MM.1S (cell line): ENCODE results near the gene A3GALT2.

ENCODE experiments used
- DNase-seq: peaks from one replicate; pipeline ENCODE4 v3.0.0-alpha.2; 2015
- H2AFZ ChIP-seq: fragments of 300-600 bp; sonication (generic); 2 replicates; pipeline ENCODE4 v1.6.0; 2016; ENCODE audit warnings: antibody characterized with exemption, low read length
- H3F3A ChIP-seq: fragments of 300-600 bp; sonication (generic); 2 replicates; pipeline ENCODE4 v1.6.1; 2016; ENCODE audit warnings: mild to moderate bottlenecking, antibody characterized with exemption, low read length, moderate library complexity, mixed read lengths; ENCODE audit not compliant: insufficient read depth
- H3K27ac ChIP-seq: fragments of 300-600 bp; sonication (generic); 2 replicates; pipeline ENCODE4 v1.5.1; 2016; ENCODE audit warnings: mild to moderate bottlenecking, low read length
- H3K27me3 ChIP-seq: fragments of 300-600 bp; sonication (generic); replicated peaks from 2 replicates; pipeline ENCODE4 v1.6.0; 2016; ENCODE audit warnings: low read length; ENCODE audit not compliant: insufficient read depth
- H3K36me3 ChIP-seq: fragments of 300-600 bp; sonication (generic); replicated peaks from 2 replicates; pipeline ENCODE4 v1.6.1; 2016; ENCODE audit warnings: mild to moderate bottlenecking, low read length, mixed read lengths; ENCODE audit not compliant: insufficient read depth
- H3K4me1 ChIP-seq: fragments of 300-600 bp; sonication (generic); 2 replicates; pipeline ENCODE4 v1.6.1; 2016; ENCODE audit warnings: low read length, mixed read lengths
- H3K4me2 ChIP-seq: fragments of 300-600 bp; sonication (generic); 2 replicates; pipeline ENCODE4 v1.6.0; 2016; ENCODE audit warnings: low read depth, low read length
- H3K4me3 ChIP-seq: fragments of 300-600 bp; sonication (generic); 2 replicates; pipeline ENCODE4 v1.5.1; 2016; ENCODE audit warnings: low read length, mixed read lengths
- H3K79me2 ChIP-seq: fragments of 300-600 bp; sonication (generic); 2 replicates; pipeline ENCODE4 v1.6.1; 2016; ENCODE audit warnings: mixed run types, low read length, mixed read lengths
- H3K9ac ChIP-seq: fragments of 300-600 bp; sonication (generic); 2 replicates; pipeline ENCODE4 v1.6.1; 2016; ENCODE audit warnings: low read length, mixed read lengths
- H3K9me2 ChIP-seq: fragments of 300-600 bp; sonication (generic); replicated peaks from 2 replicates; pipeline ENCODE4 v1.6.1; 2016; ENCODE audit warnings: mild to moderate bottlenecking, low read length, mixed read lengths; ENCODE audit not compliant: insufficient read depth
- H3K9me3 ChIP-seq: fragments of 300-600 bp; sonication (generic); replicated peaks from 2 replicates; pipeline ENCODE4 v1.6.1; 2016; ENCODE audit warnings: mild to moderate bottlenecking, low read length, mixed read lengths; ENCODE audit not compliant: insufficient read depth
- H4K20me1 ChIP-seq: fragments of 300-600 bp; sonication (generic); 2 replicates; pipeline ENCODE4 v1.6.1; 2016; ENCODE audit warnings: mild to moderate bottlenecking, low read length, moderate library complexity, mixed read lengths; ENCODE audit not compliant: insufficient read depth
- EZH2 ChIP-seq: fragments of 300-600 bp; sonication (generic); optimal IDR thresholded peaks from 2 replicates; pipeline ENCODE3; 2017; ENCODE audit warnings: low read depth, mild to moderate bottlenecking, antibody characterized with exemption, low read length, mixed read lengths
- EZH2phosphoT487 ChIP-seq: fragments of 300-600 bp; sonication (generic); IDR thresholded peaks from 2 replicates; pipeline ENCODE4 v1.6.1; 2018; ENCODE audit warnings: antibody characterized with exemption, low read length
- TF ChIP-seq, protein P1 (sequence below): fragments of 300-600 bp; sonication (generic); IDR thresholded peaks from 2 replicates; pipeline ENCODE4 v1.5.1; 2016; ENCODE audit warnings: antibody characterized with exemption, low read length, mixed read lengths

A3GALT2 gene

DNA sequence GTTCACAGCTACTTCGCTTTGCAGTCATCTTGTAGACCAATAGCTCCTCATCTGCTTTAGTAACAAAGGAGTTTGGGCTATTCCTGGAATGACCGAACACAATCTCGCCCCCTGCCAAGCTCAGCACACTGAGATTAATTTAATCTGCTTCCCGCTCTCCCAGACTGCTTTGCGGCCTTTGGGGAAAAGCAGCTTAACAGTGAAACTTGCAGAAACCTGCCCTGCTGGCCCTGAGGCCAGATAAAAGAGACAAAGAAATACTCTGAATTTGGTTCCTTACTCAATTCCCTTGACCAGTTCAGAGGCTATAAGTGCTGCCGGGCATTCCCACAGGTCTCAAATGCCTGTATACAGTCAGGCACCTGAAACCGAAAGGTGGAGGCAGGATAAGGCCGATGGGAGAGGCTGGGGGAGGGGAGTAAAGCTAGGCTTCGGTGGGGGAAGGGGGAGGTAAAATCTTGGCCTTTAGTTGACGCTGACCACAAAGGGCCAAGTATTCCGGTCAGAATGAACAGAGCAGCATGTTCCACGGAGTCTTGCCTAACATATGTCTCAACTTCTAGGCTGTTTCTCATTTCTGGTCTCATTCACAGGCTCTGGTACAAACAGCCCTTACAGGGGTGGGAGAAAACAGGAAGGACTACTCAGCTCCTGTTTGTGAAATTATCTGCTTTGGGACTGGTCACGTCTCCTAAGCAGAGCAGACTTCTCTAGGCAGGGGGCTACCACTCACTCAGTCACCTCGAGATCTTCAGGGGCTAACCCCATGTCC is 17.7 kb upstream of the A3GALT2 start:
- H3K4me1 ChIP-seq = no peaks in the 10 kb centered on the region
- H3K27ac ChIP-seq = no peak overlapping the region
- H4K20me1 ChIP-seq = 0 out of 2 replicates have a peak, but pooled peaks cover 6% of the 10 kb centered on the region
- H2AFZ ChIP-seq = no peak overlapping the region
- TF ChIP-seq EZH2phosphoT487 (no peak), EZH2 (no peak)
- TF ChIP-seq, protein P1, sequence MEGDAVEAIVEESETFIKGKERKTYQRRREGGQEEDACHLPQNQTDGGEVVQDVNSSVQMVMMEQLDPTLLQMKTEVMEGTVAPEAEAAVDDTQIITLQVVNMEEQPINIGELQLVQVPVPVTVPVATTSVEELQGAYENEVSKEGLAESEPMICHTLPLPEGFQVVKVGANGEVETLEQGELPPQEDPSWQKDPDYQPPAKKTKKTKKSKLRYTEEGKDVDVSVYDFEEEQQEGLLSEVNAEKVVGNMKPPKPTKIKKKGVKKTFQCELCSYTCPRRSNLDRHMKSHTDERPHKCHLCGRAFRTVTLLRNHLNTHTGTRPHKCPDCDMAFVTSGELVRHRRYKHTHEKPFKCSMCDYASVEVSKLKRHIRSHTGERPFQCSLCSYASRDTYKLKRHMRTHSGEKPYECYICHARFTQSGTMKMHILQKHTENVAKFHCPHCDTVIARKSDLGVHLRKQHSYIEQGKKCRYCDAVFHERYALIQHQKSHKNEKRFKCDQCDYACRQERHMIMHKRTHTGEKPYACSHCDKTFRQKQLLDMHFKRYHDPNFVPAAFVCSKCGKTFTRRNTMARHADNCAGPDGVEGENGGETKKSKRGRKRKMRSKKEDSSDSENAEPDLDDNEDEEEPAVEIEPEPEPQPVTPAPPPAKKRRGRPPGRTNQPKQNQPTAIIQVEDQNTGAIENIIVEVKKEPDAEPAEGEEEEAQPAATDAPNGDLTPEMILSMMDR = no peak
- no peaks in the 10 kb centered on the region for H3K27me3 ChIP-seq
- H3K9me3 ChIP-seq = no peaks in the 10 kb centered on the region
- no peak for DNase-seq
- H3K36me3 ChIP-seq = no peaks in the 10 kb centered on the region
- H3K79me2 ChIP-seq = peaks cover 46% of the 10 kb centered on the region; the same call in 1 of the 2 replicates
- H3F3A ChIP-seq = no peaks in the 10 kb centered on the region
- H3K4me3 ChIP-seq = no peak overlapping the region
- H3K9ac ChIP-seq = no peak overlapping the region
- H3K9me2 ChIP-seq = no peaks in the 10 kb centered on the region
- H3K4me2 ChIP-seq = no peak overlapping the region

DNA sequence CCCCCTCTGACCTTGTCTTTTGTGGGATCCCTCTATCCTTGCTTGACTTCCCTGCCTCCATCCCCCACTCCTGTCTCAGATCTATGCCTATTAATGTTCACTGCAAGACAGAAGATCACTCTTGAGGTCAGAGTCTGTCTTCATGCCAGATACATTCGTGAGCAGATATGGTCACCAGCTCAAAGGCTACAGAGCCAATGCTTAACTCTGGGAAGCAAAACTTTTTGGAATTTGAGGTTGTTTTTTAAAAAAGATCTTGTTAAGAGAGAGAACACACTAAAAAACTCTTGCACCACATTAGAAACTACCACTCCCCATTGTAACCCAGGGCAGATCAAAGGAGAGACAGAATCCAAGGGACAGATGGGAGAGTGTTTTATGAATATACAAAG is 17.1 kb upstream of the A3GALT2 start:
- DNase-seq = no peak
- TF ChIP-seq EZH2 = no peak
- TF ChIP-seq, protein P1 = no peak
- no peak for TF ChIP-seq EZH2phosphoT487
- Histone ChIP-seq H4K20me1 (0 out of 2 replicates have a peak, but pooled peaks cover 6% of the 10 kb centered on the region), H3K9me3 (no peaks in the 10 kb centered on the region), H3K9me2 (no peaks in the 10 kb centered on the region), H3K27me3 (no peaks in the 10 kb centered on the region), H2AFZ (no peak overlapping the region), H3F3A (no peaks in the 10 kb centered on the region), H3K36me3 (no peaks in the 10 kb centered on the region), H3K4me1 (no peaks in the 10 kb centered on the region), H3K9ac (no peak overlapping the region), H3K4me3 (no peak overlapping the region), H3K27ac (no peak overlapping the region), H3K79me2 (peaks cover 43% of the 10 kb centered on the region; the same call in 1 of the 2 replicates), H3K4me2 (no peak overlapping the region)

DNA sequence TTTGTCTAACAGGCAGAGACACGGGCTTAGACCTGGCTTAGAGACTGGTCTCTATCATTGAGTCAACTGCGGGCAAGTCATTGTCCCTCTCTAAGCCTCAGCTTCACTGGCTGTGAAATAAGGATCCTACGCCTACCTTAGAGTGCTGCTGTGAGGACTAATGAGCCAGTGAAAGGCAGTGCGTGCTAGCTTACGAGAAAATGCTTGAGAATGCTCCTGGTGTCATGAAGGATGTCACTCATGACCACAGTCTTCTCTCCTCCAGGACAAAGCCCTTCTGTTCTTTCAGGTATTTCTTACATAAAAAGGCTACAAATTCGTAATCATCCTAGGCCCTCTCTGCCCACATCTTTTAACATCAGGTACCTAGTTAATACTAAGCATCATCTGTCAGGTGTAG is 16.5 kb upstream of the A3GALT2 start:
- Histone ChIP-seq H3K4me1 (no peaks in the 10 kb centered on the region), H4K20me1 (0 out of 2 replicates have a peak, but pooled peaks cover 6% of the 10 kb centered on the region), H3K36me3 (no peaks in the 10 kb centered on the region), H3K79me2 (peaks cover 38% of the 10 kb centered on the region; the same call in 1 of the 2 replicates), H3K9ac (no peak overlapping the region), H3K9me3 (no peaks in the 10 kb centered on the region), H3F3A (no peaks in the 10 kb centered on the region), H3K27ac (no peak overlapping the region), H3K4me2 (no peak overlapping the region), H3K4me3 (no peak overlapping the region), H2AFZ (no peak overlapping the region), H3K27me3 (no peaks in the 10 kb centered on the region), H3K9me2 (no peaks in the 10 kb centered on the region)
- no peak for DNase-seq
- no peak for TF ChIP-seq EZH2
- TF ChIP-seq, protein P1 = no peak
- TF ChIP-seq EZH2phosphoT487 = no peak
